ENCODE measurements around the gene OR2T8.

- TF ChIP-seq CTCF (IDR thresholded peaks at IDR 0.05), result no peak
- no peak for TF ChIP-seq POLR2A (IDR thresholded peaks at IDR 0.05)
Measured at GRCh38 chr1:247924868-247925267, 4.8 kb downstream of the OR2T8 start, which contains the start of gene OR2AJ1.
